Muscle layer of colon (tissue), 2 donors: ENCODE results near the gene VASN.
"Not testable (repeated sequence)": the region's sequence is repeated elsewhere in the genome, so short reads cannot be mapped to it uniquely, and the experiment has no call there.

Experiments
- H3K27ac ChIP-seq: one replicate; pipeline ENCODE4 v1.7.0; 2013; ENCODE audit warnings: low read depth, mild to moderate bottlenecking, low read length, moderate library complexity
- H3K27me3 ChIP-seq, 2 donors: one replicate each; pipeline ENCODE4 v1.7.0; 2013; ENCODE audit warnings: low read length in 2 of 2, mild to moderate bottlenecking in 2 of 2; ENCODE audit not compliant: insufficient read depth in 2 of 2, control insufficient read depth in 1 of 2
- H3K36me3 ChIP-seq: one replicate; pipeline ENCODE4 v1.7.0; 2013; ENCODE audit warnings: mild to moderate bottlenecking, low read length; ENCODE audit not compliant: insufficient read depth
- H3K4me1 ChIP-seq: one replicate; pipeline ENCODE4 v1.7.0; 2013; ENCODE audit warnings: mild to moderate bottlenecking, low read length; ENCODE audit not compliant: insufficient read depth
- H3K4me3 ChIP-seq, 2 donors: one replicate each; pipeline ENCODE4 v1.7.0; 2013; ENCODE audit warnings: low read length in 2 of 2, low read depth in 1 of 2, mild to moderate bottlenecking in 1 of 2, moderate library complexity in 1 of 2
- H3K9ac ChIP-seq: one replicate; pipeline ENCODE4 v1.7.0; 2013; ENCODE audit warnings: low read length
- H3K9me3 ChIP-seq: one replicate; pipeline ENCODE4 v1.7.0; 2013; ENCODE audit warnings: mild to moderate bottlenecking, low read length
- donor health status: abdominal sarcoma.
- donor health status: Adenocarcinoma of cecum.

Gene VASN

DNA sequence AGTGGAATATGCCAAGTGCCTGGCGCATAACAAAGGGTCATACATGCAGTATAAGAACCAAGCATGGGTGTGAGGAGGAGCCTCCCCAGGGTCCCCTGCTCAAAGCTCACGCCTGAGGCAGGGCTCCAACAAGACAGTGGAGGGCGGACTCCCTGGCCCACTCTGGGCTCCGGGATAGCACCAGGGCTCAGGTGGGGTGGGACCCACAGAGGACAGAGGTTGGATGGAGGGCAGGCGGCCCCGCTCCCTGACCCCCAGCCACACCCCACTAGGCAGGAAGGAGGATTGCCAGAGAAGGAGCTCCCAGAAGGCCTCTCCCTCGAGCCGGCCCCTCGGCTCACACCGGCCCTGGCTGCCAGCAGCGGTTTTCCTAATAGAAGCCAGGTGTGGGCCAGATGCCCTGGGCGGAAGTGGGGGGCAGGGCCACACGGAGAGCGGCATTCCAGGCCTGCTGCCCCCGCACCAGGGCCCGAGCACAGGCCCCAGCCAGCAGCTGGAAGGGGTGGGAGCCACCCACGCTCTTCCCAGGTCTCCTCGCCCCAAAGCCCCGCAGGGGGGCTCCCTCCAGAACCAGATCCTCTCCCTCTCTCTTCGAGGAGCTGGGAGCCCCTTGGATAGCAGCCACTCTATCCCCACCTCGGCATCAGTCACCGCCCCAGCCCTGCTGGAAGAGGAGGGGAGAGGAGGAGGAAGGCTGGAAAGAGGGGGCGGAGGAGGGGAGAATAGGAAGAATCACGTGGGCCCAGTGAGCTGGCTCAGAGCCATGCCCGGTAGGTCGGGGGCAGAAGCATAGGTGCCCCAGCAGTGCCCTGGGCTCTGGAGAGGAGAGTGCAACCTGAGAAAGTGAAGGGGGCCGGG lies 21.0 kb downstream of the VASN start:
- H3K36me3 ChIP-seq = peaks cover 9% of the 10 kb centered on the region
- no peak overlapping the region for H3K9ac ChIP-seq

DNA sequence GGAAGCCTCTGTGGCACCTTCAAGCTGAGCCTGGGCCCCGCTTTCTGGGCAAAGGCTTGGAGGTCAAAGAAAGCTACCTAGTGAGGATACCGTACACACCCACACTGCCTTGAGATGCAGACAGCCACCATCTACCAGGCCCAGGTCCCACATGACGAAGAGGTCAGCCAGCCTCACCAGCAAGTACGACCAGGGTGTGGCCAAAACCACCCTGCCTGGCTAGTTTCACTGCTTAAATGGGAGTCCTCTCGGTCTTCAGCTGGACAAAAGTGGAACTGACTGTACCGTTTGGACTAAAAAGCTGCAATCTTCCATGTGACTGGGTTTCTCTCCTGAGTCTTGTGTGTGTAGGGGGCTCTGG lies 21.6 kb downstream of the VASN start:
- Histone ChIP-seq H3K27me3 (no peaks in the 10 kb centered on the region), H3K4me1 (peaks cover 15% of the 10 kb centered on the region), H3K27ac (no peak overlapping the region), H3K9ac (no peak overlapping the region), H3K4me3 (no peak overlapping the region), H3K36me3 (peaks cover 9% of the 10 kb centered on the region), H3K9me3 (no peaks in the 10 kb centered on the region)

More for the DNA sequence above, 21.0 kb downstream of the VASN start:
- H3K9me3 ChIP-seq = no peaks in the 10 kb centered on the region
- H3K4me1 ChIP-seq = peaks cover 15% of the 10 kb centered on the region
- peak overlapping the region in 1 of 2 donors; percentile 11 for H3K4me3 ChIP-seq
- peak overlapping the region; percentile 44 for H3K27ac ChIP-seq
- no peaks in the 10 kb centered on the region for H3K27me3 ChIP-seq

DNA sequence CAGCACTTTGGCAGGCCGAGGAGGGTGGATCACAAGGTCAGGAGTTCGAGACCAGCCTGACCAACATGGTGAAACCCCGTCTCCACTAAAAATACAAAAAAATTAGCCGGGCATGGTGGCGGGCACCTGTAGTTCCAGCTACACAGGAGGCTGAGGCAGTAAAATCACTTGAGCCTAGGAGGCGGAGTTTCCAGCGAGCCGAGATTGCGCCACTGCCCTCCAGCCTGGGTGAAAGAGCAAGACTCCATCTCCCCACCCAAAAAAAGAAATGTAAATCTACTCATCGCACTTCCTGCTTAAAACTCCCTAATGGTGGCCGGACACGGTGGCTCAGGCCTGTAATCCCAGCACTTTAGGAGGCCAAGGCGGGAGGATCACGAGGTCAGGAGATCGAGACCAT lies 22.2 kb downstream of the VASN start:
- H3K9ac ChIP-seq, H3K27ac ChIP-seq, H3K9me3 ChIP-seq, H3K36me3 ChIP-seq, H3K4me3 ChIP-seq, H3K27me3 ChIP-seq: not testable (repeated sequence)
- H3K4me1 ChIP-seq = peaks cover 15% of the 10 kb centered on the region

- H3K36me3 ChIP-seq = peaks cover 9% of the 10 kb centered on the region
- no peak overlapping the region for H3K9ac ChIP-seq
- H3K27ac ChIP-seq = no peak overlapping the region
- H3K4me3 ChIP-seq = no peak overlapping the region
- H3K4me1 ChIP-seq = peaks cover 15% of the 10 kb centered on the region
- no peaks in the 10 kb centered on the region for H3K27me3 ChIP-seq
- H3K9me3 ChIP-seq = no peaks in the 10 kb centered on the region
Measured at GRCh38 chr16:4395055-4395726, 23.5 kb downstream of the VASN start.

- H3K9ac ChIP-seq = no peak overlapping the region
- no peaks in the 10 kb centered on the region for H3K9me3 ChIP-seq
- H3K27me3 ChIP-seq = no peaks in the 10 kb centered on the region
- H3K27ac ChIP-seq = no peak overlapping the region
- H3K36me3 ChIP-seq = peaks cover 9% of the 10 kb centered on the region
- H3K4me1 ChIP-seq = no peaks in the 10 kb centered on the region
- no peak overlapping the region for H3K4me3 ChIP-seq
Measured at GRCh38 chr16:4399001-4399730, 27.5 kb downstream of the VASN start.

GRCh38 chr16:4401094-4401501 lies 29.4 kb downstream of the VASN start:
- no peak overlapping the region for H3K27ac ChIP-seq
- H3K36me3 ChIP-seq = peaks cover 11% of the 10 kb centered on the region
- no peaks in the 10 kb centered on the region for H3K9me3 ChIP-seq
- H3K27me3 ChIP-seq = no peaks in the 10 kb centered on the region
- H3K4me3 ChIP-seq = no peak overlapping the region
- H3K4me1 ChIP-seq = no peaks in the 10 kb centered on the region
- H3K9ac ChIP-seq = no peak overlapping the region

GRCh38 chr16:4401510-4401909 lies 29.9 kb downstream of the VASN start:
- Histone ChIP-seq H3K27me3 (no peaks in the 10 kb centered on the region), H3K9me3 (no peaks in the 10 kb centered on the region), H3K4me3 (no peak overlapping the region), H3K27ac (no peak overlapping the region), H3K4me1 (no peaks in the 10 kb centered on the region), H3K9ac (no peak overlapping the region), H3K36me3 (peaks cover 11% of the 10 kb centered on the region)

DNA sequence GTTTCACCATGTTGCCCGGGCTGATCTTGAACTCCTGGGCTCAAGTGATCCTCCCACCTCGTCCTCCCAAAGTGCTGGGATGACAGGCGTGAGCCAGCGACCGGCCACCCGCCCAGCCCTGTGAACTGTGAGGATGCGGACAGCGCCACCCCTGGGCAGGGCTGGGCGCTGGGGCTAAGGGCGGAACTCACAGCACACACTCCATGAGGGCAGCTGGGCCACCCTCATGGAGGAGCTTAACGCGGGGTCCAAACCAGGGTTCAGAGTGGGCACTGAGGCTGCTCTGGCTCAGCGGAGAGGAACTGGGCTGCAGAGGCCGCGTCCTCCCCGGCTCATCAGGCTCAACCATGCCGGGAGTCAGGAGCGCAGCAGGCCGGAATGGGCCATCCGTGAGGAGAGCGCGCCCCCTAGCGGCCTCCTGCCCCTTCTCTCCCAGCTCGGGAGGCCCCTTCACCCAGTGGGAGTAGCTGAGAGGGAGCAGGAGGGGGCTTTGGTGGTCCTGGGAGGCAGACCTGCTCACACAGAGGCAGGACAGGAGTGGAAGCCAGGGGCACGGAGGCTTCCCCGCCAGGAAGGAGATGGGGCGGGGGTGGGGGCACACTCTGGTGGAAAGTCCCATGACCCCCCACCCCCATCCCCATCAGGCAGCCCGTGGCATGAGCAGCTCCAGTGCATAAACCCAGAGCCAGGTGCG lies 30.9 kb downstream of the VASN start:
- Histone ChIP-seq H3K36me3 (peaks cover 11% of the 10 kb centered on the region), H3K4me3 (no peak overlapping the region), H3K9ac (no peak overlapping the region), H3K4me1 (no peaks in the 10 kb centered on the region), H3K27me3 (no peaks in the 10 kb centered on the region), H3K27ac (no peak overlapping the region), H3K9me3 (no peaks in the 10 kb centered on the region)

DNA sequence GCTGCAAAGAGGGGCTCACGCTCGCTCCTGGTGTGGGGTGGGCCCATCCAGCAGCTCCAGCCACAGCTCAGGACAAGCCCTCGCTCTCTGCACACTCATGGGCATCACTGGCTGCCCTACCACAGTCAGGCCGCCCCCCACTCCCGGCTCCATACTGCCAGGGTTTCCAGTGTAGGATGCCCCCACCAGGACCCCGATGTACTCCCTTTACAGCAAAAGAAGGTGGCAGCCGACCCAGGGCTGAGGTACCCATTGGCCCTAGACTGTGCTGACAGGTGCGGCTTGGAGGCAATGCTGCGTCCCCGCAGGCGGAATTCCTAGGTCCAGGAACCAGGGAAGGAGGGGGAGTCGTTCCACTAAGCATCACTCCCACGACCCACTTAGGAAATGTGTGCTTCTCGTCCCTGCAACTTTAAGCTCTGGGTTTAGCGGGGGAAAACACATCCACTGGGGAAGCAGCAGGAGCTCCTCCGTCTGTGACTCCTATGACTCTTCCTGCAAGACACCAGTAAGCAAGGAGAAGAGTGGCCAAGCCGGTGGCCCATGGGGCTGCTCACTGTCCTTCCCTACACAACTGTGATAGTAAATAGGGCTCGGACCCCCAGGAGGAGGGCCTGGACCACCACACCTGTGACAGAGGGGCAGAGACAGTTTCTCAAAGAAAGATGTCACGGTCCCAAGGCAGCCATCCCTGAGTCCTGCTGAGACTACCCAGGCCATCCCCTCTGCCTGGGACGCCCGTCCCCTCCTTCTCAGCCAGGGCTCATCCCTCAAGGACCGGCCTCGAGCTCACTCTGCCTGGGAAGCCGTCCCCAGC lies 31.7 kb downstream of the VASN start:
- Histone ChIP-seq H3K4me3 (no peak overlapping the region), H3K36me3 (peaks cover 11% of the 10 kb centered on the region), H3K27ac (no peak overlapping the region), H3K9me3 (no peaks in the 10 kb centered on the region), H3K4me1 (no peaks in the 10 kb centered on the region), H3K9ac (no peak overlapping the region), H3K27me3 (no peaks in the 10 kb centered on the region)

DNA sequence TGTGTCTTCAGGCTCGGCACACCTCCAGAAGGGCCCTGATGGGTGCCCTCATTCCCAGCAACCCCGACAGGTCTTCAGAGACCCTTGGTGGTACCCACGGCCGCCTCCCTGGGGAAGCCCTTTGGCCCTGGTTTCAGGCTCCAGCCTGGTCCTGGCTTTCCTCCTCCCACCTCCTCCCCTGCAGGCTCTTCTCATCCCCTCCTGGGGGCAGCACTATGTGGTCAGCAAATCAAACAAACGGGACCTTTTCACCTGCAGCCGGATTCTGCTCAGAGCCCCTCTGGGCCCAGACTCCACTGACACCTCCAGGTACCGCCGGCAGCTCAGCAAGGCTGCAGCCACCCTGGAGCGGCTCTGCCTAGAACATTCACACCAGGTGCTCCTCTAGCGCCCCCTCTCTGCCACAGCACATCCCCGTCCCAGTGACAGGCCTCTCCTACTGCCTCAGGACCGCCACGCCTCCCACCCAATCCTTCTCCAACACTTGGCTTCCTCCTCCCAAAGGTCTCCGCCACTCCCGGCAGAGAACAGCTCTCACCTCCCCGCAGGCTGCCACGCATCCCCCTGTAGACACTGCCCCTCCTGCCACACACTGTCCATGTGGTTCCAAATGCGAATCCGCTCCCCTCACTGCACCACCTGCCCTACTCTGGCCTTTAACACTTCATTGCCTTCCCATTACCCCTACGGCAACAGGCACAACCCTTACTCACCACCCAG lies 32.8 kb downstream of the VASN start:
- Histone ChIP-seq H3K4me3 (no peak overlapping the region), H3K4me1 (no peaks in the 10 kb centered on the region), H3K9me3 (no peaks in the 10 kb centered on the region), H3K36me3 (peaks cover 11% of the 10 kb centered on the region), H3K27ac (no peak overlapping the region), H3K27me3 (no peaks in the 10 kb centered on the region), H3K9ac (no peak overlapping the region)
